Rectal smooth muscle tissue (tissue), 1 donor: Measurements from ENCODE around the gene SMAD3.

Source experiments
- H3K27ac ChIP-seq: one replicate; pipeline ENCODE4 v1.7.0; 2013; ENCODE audit warnings: low read depth, low read length, inconsistent platforms
- H3K27me3 ChIP-seq: one replicate; pipeline ENCODE4 v1.7.0; 2013; ENCODE audit warnings: low read length; ENCODE audit not compliant: control insufficient read depth, insufficient read depth
- H3K36me3 ChIP-seq: one replicate; pipeline ENCODE4 v1.7.0; 2013; ENCODE audit warnings: low read length; ENCODE audit not compliant: control insufficient read depth, insufficient read depth
- H3K4me1 ChIP-seq: one replicate; pipeline ENCODE4 v1.7.0; 2013; ENCODE audit warnings: low read length; ENCODE audit not compliant: control insufficient read depth, insufficient read depth
- H3K4me3 ChIP-seq: one replicate; pipeline ENCODE4 v1.7.0; 2013; ENCODE audit warnings: low read length
- H3K9ac ChIP-seq: one replicate; pipeline ENCODE4 v1.7.0; 2013; ENCODE audit warnings: low read length

SMAD3 gene

DNA sequence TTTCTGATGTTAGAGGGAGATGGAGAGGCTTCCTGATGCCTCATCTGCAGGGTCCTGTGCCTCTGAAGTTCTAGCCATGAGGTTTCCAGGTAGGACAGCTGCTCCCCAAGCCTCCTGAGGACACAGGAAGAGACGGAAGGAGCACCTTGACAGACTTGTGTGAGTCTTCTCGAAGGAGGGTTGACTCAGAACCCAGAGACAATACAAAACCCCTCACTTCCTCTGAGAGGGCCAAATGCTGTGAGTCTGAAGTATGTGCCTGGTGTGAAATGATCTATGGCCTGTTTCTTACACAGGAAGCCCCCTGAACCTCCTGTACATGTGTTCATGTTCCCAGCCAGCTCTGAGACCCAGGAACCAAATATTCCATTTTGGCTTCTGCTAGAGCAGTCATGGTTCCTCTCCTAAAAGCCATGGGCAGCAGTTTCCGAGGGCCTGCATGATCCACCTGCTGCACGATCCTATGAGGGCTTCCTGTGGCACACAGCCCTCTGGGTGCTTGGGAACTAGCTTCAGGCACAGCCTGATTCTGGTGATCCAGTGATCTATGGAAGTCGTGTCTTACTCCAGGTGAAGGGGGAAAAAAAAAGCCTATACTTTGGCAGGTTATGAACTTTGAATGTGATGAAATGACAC is 126.9 kb downstream of the SMAD3 start:
- Histone ChIP-seq H3K36me3 (peaks cover 16% of the 10 kb centered on the region), H3K27me3 (no peaks in the 10 kb centered on the region), H3K4me3 (no peak overlapping the region), H3K9ac (no peak overlapping the region), H3K4me1 (peaks cover 32% of the 10 kb centered on the region), H3K27ac (no peak overlapping the region)

DNA sequence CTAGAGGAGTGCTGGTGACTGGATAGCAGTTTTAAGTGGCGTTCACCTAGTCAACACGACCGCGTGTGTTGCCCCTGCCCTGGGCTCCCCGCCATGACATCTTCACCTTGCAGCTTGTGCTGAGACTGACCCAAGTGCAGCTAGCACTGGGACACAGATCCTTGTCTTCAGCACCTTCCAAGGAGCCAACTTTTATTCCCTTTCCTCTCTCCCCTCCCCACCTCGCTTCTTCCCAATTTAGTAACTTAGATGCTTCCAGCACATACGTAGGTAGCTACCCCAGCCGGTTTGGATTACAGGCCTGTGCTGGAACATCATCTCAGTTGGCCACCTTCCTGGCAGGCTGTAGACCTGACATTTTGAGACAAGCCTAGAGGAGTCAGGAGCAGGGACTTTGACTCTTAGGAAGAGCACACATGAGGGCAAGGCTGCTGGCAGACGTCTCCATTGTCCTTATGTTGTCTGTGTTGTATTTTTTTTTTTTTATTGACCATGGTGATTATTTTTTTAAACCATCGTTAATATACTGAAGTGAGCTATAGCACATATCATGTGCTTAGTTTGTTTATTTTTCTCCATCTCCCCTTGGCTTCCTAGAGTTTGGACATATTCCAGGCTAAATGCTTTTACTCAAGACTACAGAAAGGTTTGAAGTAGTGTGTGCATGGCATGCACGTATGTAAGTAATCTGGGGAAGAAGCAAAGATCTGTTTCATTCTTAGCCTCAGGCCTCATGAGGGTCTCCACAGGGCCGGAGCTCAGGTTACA is 128.0 kb downstream of the SMAD3 start:
- Histone ChIP-seq H3K4me3 (no peak overlapping the region), H3K36me3 (peaks cover 11% of the 10 kb centered on the region), H3K9ac (no peak overlapping the region), H3K27ac (peak overlapping the region; percentile 11), H3K27me3 (no peaks in the 10 kb centered on the region), H3K4me1 (peaks cover 23% of the 10 kb centered on the region)

DNA sequence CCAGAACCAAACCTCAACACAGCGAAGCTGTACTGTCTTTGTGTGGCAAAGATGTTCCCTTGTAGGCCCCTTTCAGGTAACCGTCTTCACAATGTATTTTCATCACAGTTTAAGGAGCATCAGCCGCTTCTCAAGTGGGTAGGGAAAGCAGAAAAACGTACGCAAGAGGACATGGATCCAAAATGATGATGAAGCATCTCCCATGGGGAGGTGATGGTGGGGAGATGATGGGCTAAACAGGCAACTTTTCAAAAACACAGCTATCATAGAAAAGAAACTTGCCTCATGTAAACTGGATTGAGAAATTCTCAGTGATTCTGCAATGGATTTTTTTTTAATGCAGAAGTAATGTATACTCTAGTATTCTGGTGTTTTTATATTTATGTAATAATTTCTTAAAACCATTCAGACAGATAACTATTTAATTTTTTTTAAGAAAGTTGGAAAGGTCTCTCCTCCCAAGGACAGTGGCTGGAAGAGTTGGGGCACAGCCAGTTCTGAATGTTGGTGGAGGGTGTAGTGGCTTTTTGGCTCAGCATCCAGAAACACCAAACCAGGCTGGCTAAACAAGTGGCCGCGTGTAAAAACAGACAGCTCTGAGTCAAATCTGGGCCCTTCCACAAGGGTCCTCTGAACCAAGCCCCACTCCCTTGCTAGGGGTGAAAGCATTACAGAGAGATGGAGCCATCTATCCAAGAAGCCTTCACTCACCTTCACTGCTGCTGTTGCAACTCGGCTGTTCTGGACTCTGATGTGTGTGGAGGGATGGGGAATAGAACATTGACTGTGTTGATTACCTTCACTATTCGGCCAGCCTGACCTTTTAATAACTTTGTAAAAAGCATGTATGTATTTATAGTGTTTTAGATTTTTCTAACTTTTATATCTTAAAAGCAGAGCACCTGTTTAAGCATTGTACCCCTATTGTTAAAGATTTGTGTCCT is 129.0 kb downstream of the SMAD3 start:
- Histone ChIP-seq H3K27ac (peak overlapping the region; percentile 11), H3K9ac (no peak overlapping the region), H3K27me3 (no peaks in the 10 kb centered on the region), H3K4me1 (peaks cover 15% of the 10 kb centered on the region), H3K36me3 (peaks cover 11% of the 10 kb centered on the region), H3K4me3 (no peak overlapping the region)

DNA sequence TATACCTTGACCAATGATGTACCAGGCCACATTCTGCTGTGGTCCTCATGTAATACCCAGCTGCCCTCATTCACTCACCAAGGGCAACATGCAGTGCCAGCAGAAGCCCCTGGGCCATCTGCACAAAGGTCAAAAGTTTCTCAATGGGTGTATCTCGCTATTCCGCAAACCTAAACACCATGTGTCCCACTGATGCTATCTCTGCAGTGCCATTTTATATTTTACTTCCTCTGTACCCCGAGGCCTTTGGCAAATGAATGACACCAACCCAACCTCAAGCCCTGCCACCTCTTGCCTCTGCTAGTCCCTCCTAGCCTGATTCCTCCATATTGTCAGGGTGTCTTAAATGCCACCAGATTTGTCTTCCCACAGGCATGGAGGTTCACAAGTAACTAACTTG is 129.9 kb downstream of the SMAD3 start:
- no peaks in the 10 kb centered on the region for H3K27me3 ChIP-seq
- peaks cover 13% of the 10 kb centered on the region for H3K4me1 ChIP-seq
- H3K27ac ChIP-seq, result no peak overlapping the region
- peaks cover 8% of the 10 kb centered on the region for H3K36me3 ChIP-seq
- no peak overlapping the region for H3K4me3 ChIP-seq
- no peak overlapping the region for H3K9ac ChIP-seq

DNA sequence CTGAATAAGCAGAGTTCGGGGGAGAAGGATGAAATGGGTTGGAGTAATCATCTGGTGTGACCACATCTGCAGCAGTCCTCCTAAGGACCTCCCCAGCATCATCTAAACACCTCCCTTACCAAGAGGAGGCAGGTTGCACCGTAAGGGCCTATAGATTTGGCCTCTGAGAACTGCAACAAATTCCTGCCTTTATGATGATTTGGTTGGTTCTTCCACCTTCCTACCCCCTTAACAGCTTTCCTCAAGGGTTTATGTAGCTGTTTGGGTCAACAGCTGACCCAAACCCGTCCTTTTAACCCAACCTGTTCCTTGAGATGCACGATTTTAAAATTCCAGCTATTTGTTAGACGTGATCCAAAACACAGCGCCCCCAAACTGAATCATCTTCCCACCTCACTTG is 130.8 kb downstream of the SMAD3 start:
- Histone ChIP-seq H3K9ac (no peak overlapping the region), H3K27ac (no peak overlapping the region), H3K27me3 (no peaks in the 10 kb centered on the region), H3K4me1 (peaks cover 13% of the 10 kb centered on the region), H3K4me3 (no peak overlapping the region), H3K36me3 (peaks cover 8% of the 10 kb centered on the region)

DNA sequence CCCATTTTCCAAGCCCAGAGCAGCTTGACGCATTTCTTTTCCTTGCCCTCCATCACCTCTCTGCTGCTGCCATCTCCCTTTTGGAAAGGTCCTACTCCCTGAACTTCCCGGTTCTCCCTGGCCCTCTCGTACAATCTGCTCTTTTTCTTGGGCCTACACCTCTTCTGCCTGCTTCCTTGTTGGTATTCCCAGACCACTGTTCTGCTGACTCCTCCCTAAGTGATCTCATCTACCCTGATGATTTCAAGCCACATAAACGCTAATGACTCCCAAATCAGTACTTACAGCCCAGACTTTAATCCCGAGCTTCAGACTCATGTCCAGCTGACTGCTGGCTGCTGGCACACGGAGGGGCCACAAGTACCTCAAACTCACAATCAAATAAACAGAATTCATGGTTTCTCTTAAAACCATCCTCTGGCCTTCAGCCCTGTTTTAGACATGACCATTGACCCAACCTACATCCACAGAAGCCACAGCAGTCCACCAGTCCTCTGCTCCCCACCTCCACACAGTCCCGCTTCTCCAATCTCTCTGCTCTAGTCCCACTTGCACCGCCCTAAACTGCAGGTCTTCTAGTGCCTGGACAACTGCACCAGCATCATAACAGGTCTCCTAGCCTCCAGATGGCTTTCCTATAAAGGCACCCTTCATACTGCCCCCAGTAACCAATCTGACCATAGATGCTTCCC is 131.4 kb downstream of the SMAD3 start:
- no peak overlapping the region for H3K4me3 ChIP-seq
- no peak overlapping the region for H3K27ac ChIP-seq
- peaks cover 8% of the 10 kb centered on the region for H3K36me3 ChIP-seq
- no peaks in the 10 kb centered on the region for H3K27me3 ChIP-seq
- peaks cover 13% of the 10 kb centered on the region for H3K4me1 ChIP-seq
- H3K9ac ChIP-seq, result no peak overlapping the region

DNA sequence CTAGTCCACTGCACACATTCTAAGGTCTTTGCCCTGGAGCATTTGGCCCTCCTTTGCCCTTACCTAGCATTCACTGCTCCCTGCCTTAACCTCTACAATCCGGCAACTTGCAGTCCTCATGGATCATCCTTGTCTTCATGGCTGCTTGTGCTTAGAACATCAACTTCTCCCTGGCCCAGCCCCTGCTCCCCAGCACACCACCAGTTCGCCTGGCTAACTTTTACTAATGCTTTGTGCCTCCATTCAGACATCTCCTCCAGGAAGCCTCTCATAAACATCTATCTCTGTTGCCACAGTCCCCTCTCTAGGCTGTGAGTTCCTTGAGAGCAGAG is 131.9 kb downstream of the SMAD3 start:
- H3K4me3 ChIP-seq, result no peak overlapping the region
- H3K27ac ChIP-seq, result no peak overlapping the region
- H3K27me3 ChIP-seq, result no peaks in the 10 kb centered on the region
- H3K9ac ChIP-seq, result no peak overlapping the region
- H3K4me1 ChIP-seq, result peaks cover 13% of the 10 kb centered on the region
- peaks cover 3% of the 10 kb centered on the region for H3K36me3 ChIP-seq

DNA sequence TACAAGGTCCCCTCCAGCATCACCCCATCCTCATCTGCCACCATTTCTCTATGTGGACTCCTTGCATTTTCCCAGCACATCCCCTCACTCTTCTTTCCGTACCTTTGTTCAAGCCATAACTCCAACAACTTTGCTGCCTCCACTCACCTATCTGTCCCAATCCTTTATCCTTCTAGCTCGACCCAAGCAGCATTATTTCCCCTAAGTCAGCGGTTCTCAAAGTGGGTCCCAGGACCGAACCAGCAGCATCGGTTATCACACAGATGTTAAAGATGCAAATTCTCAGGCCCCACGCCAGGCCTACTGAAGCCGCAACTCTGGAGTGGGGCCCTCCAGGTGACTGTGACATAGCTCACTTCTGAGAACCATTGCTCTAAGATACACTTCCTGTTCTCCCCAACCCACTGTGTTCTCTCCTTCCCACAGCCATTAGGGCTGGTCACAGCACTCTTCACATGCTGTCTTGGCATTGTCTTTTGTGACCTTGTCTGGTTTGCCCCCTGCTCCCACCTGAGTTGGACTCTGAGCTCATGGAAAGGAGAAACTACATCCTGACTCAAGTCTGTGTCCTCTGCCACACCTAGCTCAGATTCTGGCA is 132.9 kb downstream of the SMAD3 start:
- Histone ChIP-seq H3K27ac (no peak overlapping the region), H3K4me1 (peaks cover 9% of the 10 kb centered on the region)

DNA sequence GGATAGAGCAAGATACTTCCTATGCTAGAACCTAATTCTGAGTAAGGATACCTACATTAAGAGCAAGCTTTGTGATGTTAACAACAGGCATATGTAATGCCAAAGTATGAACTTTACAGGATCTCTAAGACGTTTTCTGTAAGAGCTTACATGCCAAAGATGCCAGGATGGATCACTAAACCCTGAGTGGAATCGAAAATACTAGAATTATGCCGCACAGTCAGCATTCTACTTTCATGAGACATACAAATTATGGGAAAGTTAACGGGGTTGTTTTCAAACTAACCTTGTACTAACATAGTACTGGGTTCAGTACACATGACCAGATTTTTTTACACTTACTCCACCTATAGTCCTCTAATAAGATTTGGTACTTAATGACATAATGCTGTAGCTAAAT is 134.0 kb downstream of the SMAD3 start:
- H3K27me3 ChIP-seq, result no peaks in the 10 kb centered on the region
- H3K36me3 ChIP-seq, result peaks cover 2% of the 10 kb centered on the region
- H3K9ac ChIP-seq, result no peak overlapping the region
- no peak overlapping the region for H3K4me3 ChIP-seq
- no peaks in the 10 kb centered on the region for H3K4me1 ChIP-seq
- H3K27ac ChIP-seq, result no peak overlapping the region

More for the DNA sequence above, 132.9 kb downstream of the SMAD3 start:
- H3K36me3 ChIP-seq, result no peaks in the 10 kb centered on the region
- no peaks in the 10 kb centered on the region for H3K27me3 ChIP-seq
- H3K4me3 ChIP-seq, result no peak overlapping the region
- H3K9ac ChIP-seq, result no peak overlapping the region

DNA sequence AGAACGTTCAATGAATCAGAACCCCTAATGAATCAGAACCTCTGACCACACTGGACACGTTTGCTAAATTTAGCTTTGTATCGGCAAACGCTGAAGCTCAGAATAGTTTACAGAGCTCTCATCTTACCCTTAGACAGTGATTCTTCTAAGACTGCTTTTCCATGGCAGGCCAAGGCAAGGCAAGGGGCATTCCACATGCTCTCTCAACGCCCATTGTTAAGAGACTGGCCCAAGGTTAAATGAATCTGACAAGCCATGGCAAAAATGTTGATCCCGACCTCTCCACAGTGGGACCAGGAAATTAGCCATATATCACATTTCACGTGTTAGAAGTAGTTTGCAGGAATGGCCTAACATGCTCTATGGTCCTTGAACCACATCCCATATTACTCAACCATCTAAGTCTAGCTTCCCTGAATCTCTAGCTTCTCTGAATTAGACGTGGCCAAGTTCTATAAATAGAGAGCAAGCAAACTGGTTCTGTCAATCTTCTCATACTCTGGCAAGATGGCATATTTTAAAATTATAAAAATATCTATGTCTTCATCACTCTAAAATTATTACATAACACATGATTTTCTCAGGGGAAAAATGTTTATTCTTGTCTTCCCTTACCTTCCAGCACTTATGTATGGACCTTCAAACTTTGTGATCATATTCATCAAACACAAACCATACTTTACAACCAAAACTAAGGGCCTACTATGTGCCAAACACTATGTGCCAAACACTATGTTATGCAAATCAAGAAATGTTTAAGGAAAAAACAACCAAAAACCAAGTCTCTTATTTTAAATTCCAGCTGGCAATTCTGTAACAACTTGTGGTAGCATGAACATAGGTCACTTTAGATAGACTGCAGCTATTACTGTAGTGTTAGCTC is 134.7 kb downstream of the SMAD3 start:
- H3K27ac ChIP-seq, result no peak overlapping the region

DNA sequence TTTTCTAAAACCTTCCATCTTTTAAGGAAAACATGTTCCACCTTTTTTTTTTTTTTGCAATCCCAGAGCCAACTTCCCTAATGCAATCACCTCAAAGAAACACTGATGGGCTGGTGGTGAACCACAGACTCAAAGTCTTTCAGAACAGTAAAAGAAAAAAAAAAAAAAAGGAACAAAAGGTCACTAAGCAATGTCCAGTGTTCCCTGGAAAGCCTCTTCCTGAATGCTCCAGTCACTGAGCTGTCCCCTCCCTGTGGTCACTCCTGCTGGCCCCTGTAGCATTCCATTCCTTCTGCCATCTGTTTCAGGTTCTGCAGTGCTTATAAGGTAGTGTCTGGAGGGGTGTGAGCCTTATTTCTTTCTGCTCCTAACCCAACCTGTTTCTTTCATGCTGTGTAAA is 135.7 kb downstream of the SMAD3 start:
- H3K4me3 ChIP-seq, result no peak overlapping the region
- H3K27me3 ChIP-seq, result no peaks in the 10 kb centered on the region
- no peak overlapping the region for H3K9ac ChIP-seq
- H3K36me3 ChIP-seq, result peaks cover 5% of the 10 kb centered on the region
- H3K27ac ChIP-seq, result no peak overlapping the region
- no peaks in the 10 kb centered on the region for H3K4me1 ChIP-seq

More for the DNA sequence above, 134.7 kb downstream of the SMAD3 start:
- H3K4me3 ChIP-seq, result no peak overlapping the region
- H3K9ac ChIP-seq, result no peak overlapping the region
- H3K27me3 ChIP-seq, result no peaks in the 10 kb centered on the region
- H3K36me3 ChIP-seq, result peaks cover 2% of the 10 kb centered on the region
- no peaks in the 10 kb centered on the region for H3K4me1 ChIP-seq
